ENCODE measurements around the gene FBXL14. TPM values are rescaled to one million over a fixed set of nuclear protein-coding genes. Genes with fewer than 3 reads are reported as not detected.
A peak's percentile ranks its signal among the peaks of the same experiment; 100 is the strongest.

The FBXL14 gene
- total RNA-seq, 2 donors from 2014 or later = 21.3 to 28.7 TPM

GRCh38 chr12:1531654-1532374 is 62.6 kb downstream of the FBXL14 start:
- DNase-seq (ENCODE audit: low spot score) = no peak
- Histone ChIP-seq H3K36me3 (no peaks in the 10 kb centered on the region), H3K9me3 (no peaks in the 10 kb centered on the region), H3K4me1 (replicated peaks) (no peaks in the 10 kb centered on the region), H3K4me3 (peak overlapping the region; percentile 60 to 78), H3K27me3 (replicated peaks; ENCODE audit: insufficient read depth) (no peaks in the 10 kb centered on the region), H3K27ac (peak overlapping the region; percentile 73 to 78)
- TF ChIP-seq, protein P1, sequence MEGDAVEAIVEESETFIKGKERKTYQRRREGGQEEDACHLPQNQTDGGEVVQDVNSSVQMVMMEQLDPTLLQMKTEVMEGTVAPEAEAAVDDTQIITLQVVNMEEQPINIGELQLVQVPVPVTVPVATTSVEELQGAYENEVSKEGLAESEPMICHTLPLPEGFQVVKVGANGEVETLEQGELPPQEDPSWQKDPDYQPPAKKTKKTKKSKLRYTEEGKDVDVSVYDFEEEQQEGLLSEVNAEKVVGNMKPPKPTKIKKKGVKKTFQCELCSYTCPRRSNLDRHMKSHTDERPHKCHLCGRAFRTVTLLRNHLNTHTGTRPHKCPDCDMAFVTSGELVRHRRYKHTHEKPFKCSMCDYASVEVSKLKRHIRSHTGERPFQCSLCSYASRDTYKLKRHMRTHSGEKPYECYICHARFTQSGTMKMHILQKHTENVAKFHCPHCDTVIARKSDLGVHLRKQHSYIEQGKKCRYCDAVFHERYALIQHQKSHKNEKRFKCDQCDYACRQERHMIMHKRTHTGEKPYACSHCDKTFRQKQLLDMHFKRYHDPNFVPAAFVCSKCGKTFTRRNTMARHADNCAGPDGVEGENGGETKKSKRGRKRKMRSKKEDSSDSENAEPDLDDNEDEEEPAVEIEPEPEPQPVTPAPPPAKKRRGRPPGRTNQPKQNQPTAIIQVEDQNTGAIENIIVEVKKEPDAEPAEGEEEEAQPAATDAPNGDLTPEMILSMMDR (IDR thresholded peaks at IDR 0.05) = no peak
- TF ChIP-seq POLR2AphosphoS5 (IDR thresholded peaks at IDR 0.05) = no peak
- TF ChIP-seq POLR2A (IDR thresholded peaks at IDR 0.05) = no peak
- 50% methylated on average over 19 of the region's 26 CpGs for WGBS
- intact Hi-C loops (cut with DNase I) = loop anchor here (5.0 kb wide), 1 partner anchor 40 kb away; no protein-coding TSS in a partner anchor

GRCh38 chr12:1531153-1531653 is 63.2 kb downstream of the FBXL14 start:
- Histone ChIP-seq H3K27me3 (replicated peaks; ENCODE audit: insufficient read depth) (no peaks in the 10 kb centered on the region), H3K9me3 (no peaks in the 10 kb centered on the region), H3K27ac (peak overlapping the region; percentile 73 to 78), H3K36me3 (no peaks in the 10 kb centered on the region), H3K4me3 (peak overlapping the region; percentile 60 to 78), H3K4me1 (replicated peaks) (no peaks in the 10 kb centered on the region)
- no peak for DNase-seq (ENCODE audit: low spot score)
- no peak for TF ChIP-seq POLR2A (IDR thresholded peaks at IDR 0.05)
- TF ChIP-seq, protein P1 (IDR thresholded peaks at IDR 0.05) = no peak
- TF ChIP-seq POLR2AphosphoS5 (IDR thresholded peaks at IDR 0.05) = no peak
- intact Hi-C loops (cut with DNase I) = loop anchor here (5.0 kb wide), 1 partner anchor 41 kb away; no protein-coding TSS in a partner anchor
- 5% methylated on average over 3 of the region's 56 CpGs for WGBS

GRCh38 chr12:1530592-1531152 is 63.7 kb downstream of the FBXL14 start:
- TF ChIP-seq POLR2AphosphoS5 (IDR thresholded peaks at IDR 0.05) = no peak
- TF ChIP-seq POLR2A (IDR thresholded peaks at IDR 0.05) = no peak
- TF ChIP-seq, protein P1 (IDR thresholded peaks at IDR 0.05) = no peak
- H3K4me3 ChIP-seq = peak overlapping the region; percentile 60 to 78
- no peaks in the 10 kb centered on the region for H3K27me3 ChIP-seq (replicated peaks; ENCODE audit: insufficient read depth)
- H3K9me3 ChIP-seq = no peaks in the 10 kb centered on the region
- peak overlapping the region; percentile 76 to 81 for H3K27ac ChIP-seq
- no peak for DNase-seq (ENCODE audit: low spot score)
- no peaks in the 10 kb centered on the region for H3K36me3 ChIP-seq
- H3K4me1 ChIP-seq (replicated peaks) = no peaks in the 10 kb centered on the region
- WGBS = 3% methylated on average over 19 of the region's 99 CpGs
- intact Hi-C loops (cut with DNase I) = loop anchor here (5.0 kb wide), 1 partner anchor 42 kb away; no protein-coding TSS in a partner anchor

DNA sequence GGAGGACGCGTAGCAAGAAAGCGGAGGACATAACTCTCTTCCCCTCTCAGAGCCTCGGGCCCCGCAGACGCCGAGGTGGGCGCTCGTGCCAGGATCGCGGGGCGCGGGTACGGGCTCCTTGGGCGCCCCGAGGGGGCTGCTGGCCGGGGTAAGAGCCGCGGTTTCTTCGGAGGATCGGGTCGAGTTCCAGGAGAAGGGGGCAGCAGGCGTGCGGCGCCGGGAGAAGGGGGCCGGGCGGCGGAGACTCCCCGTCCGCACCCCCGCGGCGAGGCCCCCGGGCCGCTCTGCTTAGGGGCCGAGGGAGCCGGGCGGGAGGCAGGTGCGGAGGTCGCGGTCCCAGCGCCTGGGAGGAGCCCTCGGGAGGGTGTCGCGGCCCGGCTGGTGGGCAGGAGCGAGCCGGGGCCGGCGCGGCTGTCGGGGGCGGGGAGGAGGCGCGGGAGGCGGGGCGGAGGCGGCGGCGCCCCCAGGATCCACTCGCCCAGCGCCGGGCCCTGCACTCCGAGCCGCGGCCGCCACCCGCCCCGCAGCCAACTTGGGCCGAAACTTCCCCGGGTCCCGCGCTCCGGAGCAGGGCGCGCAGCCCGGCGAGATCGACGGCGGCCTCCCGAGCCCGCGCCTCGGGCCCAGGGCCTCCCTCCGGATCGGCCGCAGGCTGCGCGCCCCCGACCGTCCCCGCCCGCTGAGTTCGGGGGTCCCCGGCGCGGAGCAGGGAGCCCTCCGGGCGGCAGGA is 64.4 kb downstream of the FBXL14 start:
- WGBS = 2% methylated on average over 39 of the region's 101 CpGs
- H3K36me3 ChIP-seq = no peaks in the 10 kb centered on the region
- TF ChIP-seq POLR2A (IDR thresholded peaks at IDR 0.05) = peak; percentile 33
- no peak for TF ChIP-seq POLR2AphosphoS5 (IDR thresholded peaks at IDR 0.05)
- DNase-seq (ENCODE audit: low spot score) = peak; percentile 33
- intact Hi-C loops (cut with DNase I) = loop anchor here (5.0 kb wide), 1 partner anchor 42 kb away; no protein-coding TSS in a partner anchor
- peak overlapping the region; percentile 76 to 81 for H3K27ac ChIP-seq
- peak overlapping the region; percentile 60 to 78 for H3K4me3 ChIP-seq
- no peaks in the 10 kb centered on the region for H3K27me3 ChIP-seq (replicated peaks; ENCODE audit: insufficient read depth)
- no peaks in the 10 kb centered on the region for H3K4me1 ChIP-seq (replicated peaks)
- H3K9me3 ChIP-seq = no peaks in the 10 kb centered on the region

Data from prostate gland (tissue), 2 donors.